HEK293 (cell line): Measurements from ENCODE around the gene ERICH3.

Experiments
- CTCF ChIA-PET: fragments of 350-600 bp; formaldehyde crosslinking; extraction: SDS; loops from one replicate; lab custom pipeline; 2021; ENCODE audit warnings: antibody characterized with exemption; lab: Yijun Ruan, JAX
- POLR2A ChIA-PET: fragments of 300-600 bp; formaldehyde crosslinking; extraction: SDS; loops from one replicate; lab custom pipeline; 2020; ENCODE audit warnings: antibody characterized with exemption, inconsistent platforms; lab: Yijun Ruan, JAX
- H3K27ac ChIP-seq: fragments of 200-500 bp; sonication (Bioruptor generic); 2 replicates; pipeline ENCODE4 v1.5.1; 2014; ENCODE audit warnings: low read depth, low read length, control low read depth, inconsistent platforms; ENCODE audit errors: extremely low read depth
- H3K36me3 ChIP-seq, 2 experiments: fragments of 200-500 bp in 1 of 2; sonication (Bioruptor generic) in 1 of 2; 1 replicate in 1 of 2; 2 replicates in 1 of 2; pipeline ENCODE4 v1.5.1; 2014 to 2017; ENCODE audit warnings: inconsistent platforms in 2 of 2, low read length in 2 of 2; ENCODE audit not compliant: control insufficient read depth in 2 of 2, insufficient read depth in 1 of 2
- H3K4me1 ChIP-seq: fragments of 200-500 bp; sonication (Bioruptor generic); 2 replicates; pipeline ENCODE4 v1.5.1; 2014; ENCODE audit warnings: mild to moderate bottlenecking, low read length, inconsistent platforms; ENCODE audit not compliant: control insufficient read depth, insufficient read depth
- H3K4me3 ChIP-seq: 2 replicates; pipeline ENCODE4 v1.5.1; 2011; ENCODE audit warnings: low read depth, mild to moderate bottlenecking, control low read depth, low read length, moderate library complexity
- H3K9me3 ChIP-seq: fragments of 200-500 bp; sonication (Bioruptor generic); 2 replicates; pipeline ENCODE4 v1.5.1; 2014; ENCODE audit warnings: low read depth, low read length, inconsistent platforms; ENCODE audit not compliant: control insufficient read depth, insufficient read depth
- KLF7 ChIP-seq: fragments of 450-650 bp; formaldehyde crosslinking; IDR thresholded peaks from 2 replicates; pipeline ENCODE4 v1.5.1; 2016; ENCODE audit warnings: missing biosample characterization, missing genetic modification characterization, borderline replicate concordance
- ZNF133 ChIP-seq: fragments of 450-650 bp; formaldehyde crosslinking; IDR thresholded peaks from 2 replicates; pipeline ENCODE4 v1.5.1; 2016; ENCODE audit warnings: missing biosample characterization, missing genetic modification characterization
- ZNF146 ChIP-seq: fragments of 450-650 bp; formaldehyde crosslinking; IDR thresholded peaks from 2 replicates; pipeline ENCODE4 v1.5.1; 2016; ENCODE audit warnings: missing biosample characterization, missing genetic modification characterization
- ZNF155 ChIP-seq: fragments of 450-650 bp; formaldehyde crosslinking; IDR thresholded peaks from 2 replicates; pipeline ENCODE4 v1.5.1; 2016; ENCODE audit warnings: missing biosample characterization, missing genetic modification characterization
- ZNF169 ChIP-seq: fragments of 450-650 bp; formaldehyde crosslinking; IDR thresholded peaks from 2 replicates; pipeline ENCODE4 v1.5.1; 2016; ENCODE audit warnings: missing biosample characterization, missing genetic modification characterization
- ZNF266 ChIP-seq: fragments of 450-650 bp; formaldehyde crosslinking; IDR thresholded peaks from 2 replicates; pipeline ENCODE4 v1.5.1; 2016; ENCODE audit warnings: missing biosample characterization, missing genetic modification characterization, low read depth
- ZNF404 ChIP-seq: fragments of 450-650 bp; formaldehyde crosslinking; IDR thresholded peaks from 2 replicates; pipeline ENCODE4 v1.5.1; 2017; ENCODE audit warnings: missing biosample characterization, missing genetic modification characterization
- ZNF423 ChIP-seq: fragments of 450-650 bp; formaldehyde crosslinking; IDR thresholded peaks from 2 replicates; pipeline ENCODE4 v1.5.1; 2016; ENCODE audit warnings: missing biosample characterization, missing genetic modification characterization
- ZNF626 ChIP-seq: fragments of 450-650 bp; sonication (Bioruptor Pico); formaldehyde crosslinking; IDR thresholded peaks from 2 replicates; pipeline ENCODE4 v1.5.1; 2018; ENCODE audit warnings: missing biosample characterization, missing genetic modification characterization, inconsistent platforms
- ZNF664 ChIP-seq: fragments of 450-650 bp; formaldehyde crosslinking; IDR thresholded peaks from 2 replicates; pipeline ENCODE4 v1.5.1; 2016; ENCODE audit warnings: missing biosample characterization, missing genetic modification characterization
- ZNF670 ChIP-seq: fragments of 450-650 bp; formaldehyde crosslinking; IDR thresholded peaks from 2 replicates; pipeline ENCODE4 v1.5.1; 2016; ENCODE audit warnings: missing biosample characterization, missing genetic modification characterization, low read depth
- ZNF843 ChIP-seq: fragments of 450-650 bp; formaldehyde crosslinking; IDR thresholded peaks from 2 replicates; pipeline ENCODE4 v1.5.1; 2016; ENCODE audit warnings: missing biosample characterization, missing genetic modification characterization
- TF ChIP-seq, protein P1 (sequence below): fragments of 450-650 bp; formaldehyde crosslinking; IDR thresholded peaks from 2 replicates; pipeline ENCODE4 v1.5.1; 2016; ENCODE audit warnings: missing biosample characterization, missing genetic modification characterization, borderline replicate concordance
- TF ChIP-seq, protein P2 (sequence below): fragments of 450-650 bp; formaldehyde crosslinking; IDR thresholded peaks from 2 replicates; pipeline ENCODE4 v1.5.1; 2016; ENCODE audit warnings: missing biosample characterization, missing genetic modification characterization
- TF ChIP-seq, protein P3 (sequence below): sonication (generic); formaldehyde crosslinking; IDR thresholded peaks from 2 replicates; pipeline ENCODE4 v1.8.1; 2022; ENCODE audit warnings: mild to moderate bottlenecking, moderate library complexity, missing genetic modification reagents
- TF ChIP-seq, protein P4 (sequence below): fragments of 450-650 bp; IDR thresholded peaks from 2 replicates; pipeline ENCODE4 v1.5.1; 2018; ENCODE audit warnings: missing biosample characterization, missing genetic modification characterization
- TF ChIP-seq, protein P5 (sequence below): fragments of 450-650 bp; formaldehyde crosslinking; IDR thresholded peaks from 2 replicates; pipeline ENCODE4 v1.5.1; 2016; ENCODE audit warnings: missing biosample characterization, missing genetic modification characterization
- TF ChIP-seq, protein P6 (sequence below): fragments of 450-650 bp; formaldehyde crosslinking; IDR thresholded peaks from 2 replicates; pipeline ENCODE4 v1.5.1; 2017; ENCODE audit warnings: missing biosample characterization, missing genetic modification characterization
- TF ChIP-seq, protein P7 (sequence below): fragments of 450-650 bp; formaldehyde crosslinking; optimal IDR thresholded peaks from 2 replicates; pipeline ENCODE3; 2016; ENCODE audit warnings: missing biosample characterization, mild to moderate bottlenecking, missing genetic modification characterization
- TF ChIP-seq, protein P8 (sequence below): IDR thresholded peaks from 2 replicates; pipeline ENCODE4 v1.6.1; 2011; ENCODE audit warnings: mild to moderate bottlenecking, low read depth, low read length, borderline replicate concordance

ERICH3 gene

DNA sequence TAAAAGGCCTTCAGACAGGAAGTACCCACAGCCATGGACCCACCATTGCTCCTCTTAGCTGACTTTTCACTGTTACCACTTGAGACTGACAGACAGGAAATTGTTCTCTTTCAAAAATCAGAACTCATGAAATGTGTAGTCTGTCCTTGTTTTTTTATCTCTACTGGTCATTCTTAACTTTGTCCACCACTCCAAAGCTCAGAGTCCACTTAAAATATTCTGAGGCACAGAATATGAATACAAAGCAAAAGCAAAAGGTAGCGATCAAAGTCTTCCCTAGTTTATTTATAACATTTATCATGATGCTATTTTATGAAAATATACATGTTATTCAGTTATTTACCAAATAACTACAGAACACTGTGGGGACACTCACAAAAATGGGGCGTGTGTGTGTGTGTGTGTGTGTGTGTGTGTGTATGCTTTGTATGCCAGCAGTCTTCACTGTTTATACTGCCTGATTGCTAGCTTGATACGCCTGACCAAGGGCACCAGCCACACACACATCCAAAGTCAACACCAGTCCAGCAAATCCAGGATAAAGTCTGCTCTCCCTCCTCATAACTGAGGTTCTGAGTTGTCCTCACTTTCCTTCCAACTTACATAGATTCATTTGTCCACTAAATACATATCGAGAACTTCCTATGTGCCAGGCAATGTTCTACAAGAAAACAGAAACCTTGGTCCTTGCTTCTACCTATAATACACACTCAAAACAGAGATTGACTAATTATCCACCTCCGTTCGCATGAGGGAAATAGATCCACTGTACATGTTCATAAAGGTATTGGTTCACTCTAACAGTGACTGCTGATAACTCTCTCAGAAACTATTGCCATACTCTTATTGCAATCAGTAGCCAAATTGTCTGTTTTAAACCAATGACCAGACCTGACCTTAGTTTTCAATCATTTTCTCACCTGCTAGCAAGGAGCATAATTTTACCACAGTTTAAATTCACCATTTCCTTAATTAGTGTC, 79.4 kb downstream of the ERICH3 start (continued):
- TF ChIP-seq, protein P1, sequence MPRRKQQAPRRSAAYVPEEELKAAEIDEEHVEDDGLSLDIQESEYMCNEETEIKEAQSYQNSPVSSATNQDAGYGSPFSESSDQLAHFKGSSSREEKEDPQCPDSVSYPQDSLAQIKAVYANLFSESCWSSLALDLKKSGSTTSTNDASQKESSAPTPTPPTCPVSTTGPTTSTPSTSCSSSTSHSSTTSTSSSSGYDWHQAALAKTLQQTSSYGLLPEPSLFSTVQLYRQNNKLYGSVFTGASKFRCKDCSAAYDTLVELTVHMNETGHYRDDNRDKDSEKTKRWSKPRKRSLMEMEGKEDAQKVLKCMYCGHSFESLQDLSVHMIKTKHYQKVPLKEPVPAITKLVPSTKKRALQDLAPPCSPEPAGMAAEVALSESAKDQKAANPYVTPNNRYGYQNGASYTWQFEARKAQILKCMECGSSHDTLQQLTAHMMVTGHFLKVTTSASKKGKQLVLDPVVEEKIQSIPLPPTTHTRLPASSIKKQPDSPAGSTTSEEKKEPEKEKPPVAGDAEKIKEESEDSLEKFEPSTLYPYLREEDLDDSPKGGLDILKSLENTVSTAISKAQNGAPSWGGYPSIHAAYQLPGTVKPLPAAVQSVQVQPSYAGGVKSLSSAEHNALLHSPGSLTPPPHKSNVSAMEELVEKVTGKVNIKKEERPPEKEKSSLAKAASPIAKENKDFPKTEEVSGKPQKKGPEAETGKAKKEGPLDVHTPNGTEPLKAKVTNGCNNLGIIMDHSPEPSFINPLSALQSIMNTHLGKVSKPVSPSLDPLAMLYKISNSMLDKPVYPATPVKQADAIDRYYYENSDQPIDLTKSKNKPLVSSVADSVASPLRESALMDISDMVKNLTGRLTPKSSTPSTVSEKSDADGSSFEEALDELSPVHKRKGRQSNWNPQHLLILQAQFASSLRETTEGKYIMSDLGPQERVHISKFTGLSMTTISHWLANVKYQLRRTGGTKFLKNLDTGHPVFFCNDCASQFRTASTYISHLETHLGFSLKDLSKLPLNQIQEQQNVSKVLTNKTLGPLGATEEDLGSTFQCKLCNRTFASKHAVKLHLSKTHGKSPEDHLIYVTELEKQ (tag by site-specific recombination), result no peak
- TF ChIP-seq ZNF404 (tag by site-specific recombination) (no peak), ZNF843 (tag by site-specific recombination) (no peak), KLF7 (tag by site-specific recombination) (no peak)
- TF ChIP-seq, protein P2, sequence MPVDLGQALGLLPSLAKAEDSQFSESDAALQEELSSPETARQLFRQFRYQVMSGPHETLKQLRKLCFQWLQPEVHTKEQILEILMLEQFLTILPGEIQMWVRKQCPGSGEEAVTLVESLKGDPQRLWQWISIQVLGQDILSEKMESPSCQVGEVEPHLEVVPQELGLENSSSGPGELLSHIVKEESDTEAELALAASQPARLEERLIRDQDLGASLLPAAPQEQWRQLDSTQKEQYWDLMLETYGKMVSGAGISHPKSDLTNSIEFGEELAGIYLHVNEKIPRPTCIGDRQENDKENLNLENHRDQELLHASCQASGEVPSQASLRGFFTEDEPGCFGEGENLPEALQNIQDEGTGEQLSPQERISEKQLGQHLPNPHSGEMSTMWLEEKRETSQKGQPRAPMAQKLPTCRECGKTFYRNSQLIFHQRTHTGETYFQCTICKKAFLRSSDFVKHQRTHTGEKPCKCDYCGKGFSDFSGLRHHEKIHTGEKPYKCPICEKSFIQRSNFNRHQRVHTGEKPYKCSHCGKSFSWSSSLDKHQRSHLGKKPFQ (tag by site-specific recombination), result no peak
- TF ChIP-seq, protein P3, sequence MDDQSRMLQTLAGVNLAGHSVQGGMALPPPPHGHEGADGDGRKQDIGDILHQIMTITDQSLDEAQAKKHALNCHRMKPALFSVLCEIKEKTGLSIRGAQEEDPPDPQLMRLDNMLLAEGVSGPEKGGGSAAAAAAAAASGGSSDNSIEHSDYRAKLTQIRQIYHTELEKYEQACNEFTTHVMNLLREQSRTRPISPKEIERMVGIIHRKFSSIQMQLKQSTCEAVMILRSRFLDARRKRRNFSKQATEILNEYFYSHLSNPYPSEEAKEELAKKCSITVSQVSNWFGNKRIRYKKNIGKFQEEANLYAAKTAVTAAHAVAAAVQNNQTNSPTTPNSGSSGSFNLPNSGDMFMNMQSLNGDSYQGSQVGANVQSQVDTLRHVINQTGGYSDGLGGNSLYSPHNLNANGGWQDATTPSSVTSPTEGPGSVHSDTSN, result no peak
- TF ChIP-seq, protein P4, sequence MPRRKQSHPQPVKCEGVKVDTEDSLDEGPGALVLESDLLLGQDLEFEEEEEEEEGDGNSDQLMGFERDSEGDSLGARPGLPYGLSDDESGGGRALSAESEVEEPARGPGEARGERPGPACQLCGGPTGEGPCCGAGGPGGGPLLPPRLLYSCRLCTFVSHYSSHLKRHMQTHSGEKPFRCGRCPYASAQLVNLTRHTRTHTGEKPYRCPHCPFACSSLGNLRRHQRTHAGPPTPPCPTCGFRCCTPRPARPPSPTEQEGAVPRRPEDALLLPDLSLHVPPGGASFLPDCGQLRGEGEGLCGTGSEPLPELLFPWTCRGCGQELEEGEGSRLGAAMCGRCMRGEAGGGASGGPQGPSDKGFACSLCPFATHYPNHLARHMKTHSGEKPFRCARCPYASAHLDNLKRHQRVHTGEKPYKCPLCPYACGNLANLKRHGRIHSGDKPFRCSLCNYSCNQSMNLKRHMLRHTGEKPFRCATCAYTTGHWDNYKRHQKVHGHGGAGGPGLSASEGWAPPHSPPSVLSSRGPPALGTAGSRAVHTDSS (tag by site-specific recombination), result no peak
- TF ChIP-seq, protein P5, sequence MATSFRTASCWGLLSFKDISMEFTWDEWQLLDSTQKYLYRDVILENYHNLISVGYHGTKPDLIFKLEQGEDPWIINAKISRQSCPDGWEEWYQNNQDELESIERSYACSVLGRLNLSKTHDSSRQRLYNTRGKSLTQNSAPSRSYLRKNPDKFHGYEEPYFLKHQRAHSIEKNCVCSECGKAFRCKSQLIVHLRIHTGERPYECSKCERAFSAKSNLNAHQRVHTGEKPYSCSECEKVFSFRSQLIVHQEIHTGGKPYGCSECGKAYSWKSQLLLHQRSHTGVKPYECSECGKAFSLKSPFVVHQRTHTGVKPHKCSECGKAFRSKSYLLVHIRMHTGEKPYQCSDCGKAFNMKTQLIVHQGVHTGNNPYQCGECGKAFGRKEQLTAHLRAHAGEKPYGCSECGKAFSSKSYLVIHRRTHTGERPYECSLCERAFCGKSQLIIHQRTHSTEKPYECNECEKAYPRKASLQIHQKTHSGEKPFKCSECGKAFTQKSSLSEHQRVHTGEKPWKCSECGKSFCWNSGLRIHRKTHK, result no peak

DNA sequence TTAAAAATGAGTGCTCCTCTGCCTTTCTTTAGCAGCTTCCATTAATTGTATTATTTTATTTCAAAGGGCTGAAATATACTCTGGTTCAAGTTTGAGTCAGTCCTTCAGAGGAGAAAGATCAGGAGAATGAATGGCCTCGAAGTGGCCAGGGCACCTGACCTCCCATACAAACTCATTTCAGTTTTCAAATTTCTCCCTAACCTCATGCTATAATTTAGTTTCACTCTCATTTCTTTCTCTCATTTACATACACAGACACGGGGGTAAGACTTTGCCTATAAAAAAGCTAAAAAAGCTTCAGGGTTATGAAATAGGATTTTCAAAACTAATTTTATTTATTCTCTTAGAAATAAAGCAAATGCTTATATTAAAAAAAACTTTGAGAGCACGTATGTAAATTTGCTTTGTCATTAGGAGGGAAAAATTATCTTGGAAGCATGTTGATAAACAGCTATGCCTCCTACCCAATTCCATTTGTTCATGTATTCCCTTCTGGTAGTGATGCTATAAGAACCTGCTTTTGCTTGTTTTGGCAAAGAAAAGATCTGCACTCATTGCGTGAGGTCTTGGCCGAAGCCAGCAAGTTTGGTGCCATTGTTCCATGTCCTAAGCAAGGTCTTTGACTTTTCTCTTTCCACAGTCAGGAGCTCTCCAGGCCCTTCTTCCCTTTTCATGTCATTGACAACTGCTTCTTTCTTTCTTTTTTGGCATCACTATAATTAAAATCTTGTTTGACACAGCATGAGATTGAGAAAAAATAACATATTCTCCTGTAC, 80.8 kb downstream of the ERICH3 start:
- POLR2A ChIA-PET, result no interaction called here
- H3K9me3 ChIP-seq, result no peaks in the 10 kb centered on the region
- CTCF ChIA-PET, result no interaction called here
- H3K36me3 ChIP-seq, result no peaks in the 10 kb centered on the region
- H3K27ac ChIP-seq, result no peak overlapping the region
- H3K4me3 ChIP-seq, result no peak overlapping the region
- H3K4me1 ChIP-seq, result no peaks in the 10 kb centered on the region
- TF ChIP-seq ZNF155 (no peak), ZNF266 (tag by site-specific recombination) (no peak), ZNF423 (no peak), ZNF626 (tag by site-specific recombination) (no peak), ZNF146 (no peak), ZNF133 (tag by site-specific recombination) (no peak), ZNF664 (tag by site-specific recombination) (no peak), ZNF670 (no peak), ZNF169 (tag by site-specific recombination) (no peak)
- TF ChIP-seq, protein P6, sequence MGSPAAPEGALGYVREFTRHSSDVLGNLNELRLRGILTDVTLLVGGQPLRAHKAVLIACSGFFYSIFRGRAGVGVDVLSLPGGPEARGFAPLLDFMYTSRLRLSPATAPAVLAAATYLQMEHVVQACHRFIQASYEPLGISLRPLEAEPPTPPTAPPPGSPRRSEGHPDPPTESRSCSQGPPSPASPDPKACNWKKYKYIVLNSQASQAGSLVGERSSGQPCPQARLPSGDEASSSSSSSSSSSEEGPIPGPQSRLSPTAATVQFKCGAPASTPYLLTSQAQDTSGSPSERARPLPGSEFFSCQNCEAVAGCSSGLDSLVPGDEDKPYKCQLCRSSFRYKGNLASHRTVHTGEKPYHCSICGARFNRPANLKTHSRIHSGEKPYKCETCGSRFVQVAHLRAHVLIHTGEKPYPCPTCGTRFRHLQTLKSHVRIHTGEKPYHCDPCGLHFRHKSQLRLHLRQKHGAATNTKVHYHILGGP, result no peak
- TF ChIP-seq, protein P7, sequence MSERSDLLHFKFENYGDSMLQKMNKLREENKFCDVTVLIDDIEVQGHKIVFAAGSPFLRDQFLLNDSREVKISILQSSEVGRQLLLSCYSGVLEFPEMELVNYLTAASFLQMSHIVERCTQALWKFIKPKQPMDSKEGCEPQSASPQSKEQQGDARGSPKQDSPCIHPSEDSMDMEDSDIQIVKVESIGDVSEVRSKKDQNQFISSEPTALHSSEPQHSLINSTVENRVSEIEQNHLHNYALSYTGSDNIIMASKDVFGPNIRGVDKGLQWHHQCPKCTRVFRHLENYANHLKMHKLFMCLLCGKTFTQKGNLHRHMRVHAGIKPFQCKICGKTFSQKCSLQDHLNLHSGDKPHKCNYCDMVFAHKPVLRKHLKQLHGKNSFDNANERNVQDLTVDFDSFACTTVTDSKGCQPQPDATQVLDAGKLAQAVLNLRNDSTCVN (tag by site-specific recombination), result no peak
- TF ChIP-seq, protein P8, sequence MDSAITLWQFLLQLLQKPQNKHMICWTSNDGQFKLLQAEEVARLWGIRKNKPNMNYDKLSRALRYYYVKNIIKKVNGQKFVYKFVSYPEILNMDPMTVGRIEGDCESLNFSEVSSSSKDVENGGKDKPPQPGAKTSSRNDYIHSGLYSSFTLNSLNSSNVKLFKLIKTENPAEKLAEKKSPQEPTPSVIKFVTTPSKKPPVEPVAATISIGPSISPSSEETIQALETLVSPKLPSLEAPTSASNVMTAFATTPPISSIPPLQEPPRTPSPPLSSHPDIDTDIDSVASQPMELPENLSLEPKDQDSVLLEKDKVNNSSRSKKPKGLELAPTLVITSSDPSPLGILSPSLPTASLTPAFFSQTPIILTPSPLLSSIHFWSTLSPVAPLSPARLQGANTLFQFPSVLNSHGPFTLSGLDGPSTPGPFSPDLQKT, result no peak
